GM21390 (cell line): Measurements from ENCODE around the gene NKAPD1.
"Not testable (repeated sequence)": the region's sequence is repeated elsewhere in the genome, so short reads cannot be mapped to it uniquely, and the experiment has no call there.

Experiments
- ATAC-seq: cut with Tn5 transposase; IDR thresholded peaks from one replicate; pipeline ENCODE4 v1.9.1; 2021; ENCODE audit not compliant: unreplicated experiment

NKAPD1 gene, protein sequence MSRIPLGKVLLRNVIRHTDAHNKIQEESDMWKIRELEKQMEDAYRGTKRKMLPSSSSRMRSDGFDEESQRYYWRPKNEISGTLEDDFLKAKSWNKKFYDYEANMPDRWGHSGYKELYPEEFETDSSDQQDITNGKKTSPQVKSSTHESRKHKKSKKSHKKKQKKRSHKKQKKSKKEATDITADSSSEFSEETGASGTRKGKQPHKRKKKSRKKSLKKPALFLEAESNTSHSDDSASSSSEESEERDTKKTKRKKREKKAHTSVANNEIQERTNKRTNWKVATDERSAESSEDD

DNA sequence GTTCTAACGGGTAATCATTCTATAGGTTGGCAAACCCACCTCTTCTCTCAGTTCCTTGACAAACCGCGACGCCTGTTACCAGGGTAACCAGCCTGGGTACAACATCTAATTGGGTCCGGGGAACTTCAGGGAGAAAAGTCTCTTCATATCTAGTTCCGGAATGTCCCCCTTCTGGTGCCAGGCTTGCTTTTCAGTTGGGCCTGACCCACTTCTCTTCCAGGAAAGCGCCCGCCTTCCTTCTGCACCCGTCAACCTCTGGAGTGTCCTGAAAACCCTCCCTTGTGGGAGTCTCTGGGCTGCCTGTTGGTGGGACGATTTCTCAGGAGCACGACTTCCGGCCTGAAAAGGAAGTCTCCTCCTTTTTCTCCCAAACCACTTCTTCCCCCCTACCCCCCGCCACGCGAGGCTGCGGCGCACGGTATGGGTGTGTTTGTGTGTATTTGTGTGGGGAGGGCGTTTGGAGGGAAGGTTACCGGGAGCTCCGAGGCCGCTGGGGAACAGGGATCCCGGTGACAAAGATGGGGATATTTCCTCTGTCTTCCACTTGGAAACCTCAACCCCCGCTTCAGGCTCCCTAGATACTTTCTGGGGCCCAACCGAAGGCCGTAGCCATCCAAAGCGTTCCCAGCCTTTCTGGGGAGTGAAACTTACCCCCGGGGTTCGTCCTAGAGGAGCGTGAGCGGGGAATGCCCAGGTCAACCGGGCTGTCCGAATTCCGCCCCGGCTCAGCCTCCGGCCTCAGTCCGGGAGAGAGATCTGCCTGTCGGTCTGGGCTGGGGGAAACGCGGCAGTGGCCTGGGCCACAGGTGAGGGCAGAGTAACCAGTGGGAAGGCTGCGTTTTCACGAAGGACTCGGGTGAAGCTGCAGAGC is at the start of gene NKAPD1, which contains the start of gene PIH1D2:
Gene NKAPD1 (plus strand): TSS at position 359 of the 871 bp plus-strand sequence. CDS start 1,276 bp downstream, outside the sequence.
Gene PIH1D2 (minus strand): TSS at position 77 of the 871 bp plus-strand sequence. CDS start 843 bp downstream, outside the sequence.
- peak; percentile 85 for ATAC-seq

DNA sequence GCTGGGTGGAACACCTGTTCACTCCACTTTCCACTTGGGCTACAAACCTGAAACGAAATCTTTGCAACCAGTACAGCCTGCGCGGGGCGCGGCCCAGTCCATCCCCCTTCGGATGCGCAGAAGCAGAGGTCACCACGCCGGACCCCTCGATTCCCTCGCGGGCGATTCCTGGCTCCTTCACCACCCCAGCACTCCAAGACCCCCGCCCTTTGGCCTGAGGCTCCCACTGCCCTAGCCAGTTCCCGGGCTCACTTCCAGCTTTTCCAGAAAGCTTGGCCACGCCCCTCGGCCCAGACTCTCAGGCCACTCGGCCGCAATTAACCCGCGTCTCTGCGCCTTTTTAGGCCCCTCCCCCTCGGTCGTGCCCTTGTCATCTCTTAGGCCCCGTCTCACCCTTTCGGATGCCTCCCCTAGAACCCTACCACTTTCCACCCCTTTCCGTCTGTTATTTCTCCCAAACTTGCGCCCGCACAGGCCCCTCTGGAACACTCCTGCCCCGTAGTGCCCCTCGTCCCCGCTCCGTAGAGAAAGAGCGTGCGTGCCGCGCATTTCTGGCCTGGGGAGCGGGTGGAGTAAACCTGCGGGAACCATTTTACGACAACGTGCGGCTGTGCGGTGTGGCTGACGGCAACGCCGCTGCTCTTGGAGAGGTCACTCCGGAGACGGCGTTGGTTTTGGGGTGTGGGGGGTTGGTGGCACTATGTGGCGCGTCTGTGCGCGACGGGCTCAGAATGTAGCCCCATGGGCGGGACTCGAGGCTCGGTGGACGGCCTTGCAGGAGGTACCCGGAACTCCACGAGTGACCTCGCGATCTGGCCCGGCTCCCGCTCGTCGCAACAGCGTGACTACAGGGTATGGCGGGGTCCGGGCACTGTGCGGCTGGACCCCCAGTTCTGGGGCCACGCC is 49.1 kb upstream of the NKAPD1 start, which contains the start of gene DLAT:
Gene DLAT (plus strand): TSS at position 636 of the 906 bp plus-strand sequence. CDS start 65 bp downstream, at position 701.
- peak; percentile 74 for ATAC-seq

DNA sequence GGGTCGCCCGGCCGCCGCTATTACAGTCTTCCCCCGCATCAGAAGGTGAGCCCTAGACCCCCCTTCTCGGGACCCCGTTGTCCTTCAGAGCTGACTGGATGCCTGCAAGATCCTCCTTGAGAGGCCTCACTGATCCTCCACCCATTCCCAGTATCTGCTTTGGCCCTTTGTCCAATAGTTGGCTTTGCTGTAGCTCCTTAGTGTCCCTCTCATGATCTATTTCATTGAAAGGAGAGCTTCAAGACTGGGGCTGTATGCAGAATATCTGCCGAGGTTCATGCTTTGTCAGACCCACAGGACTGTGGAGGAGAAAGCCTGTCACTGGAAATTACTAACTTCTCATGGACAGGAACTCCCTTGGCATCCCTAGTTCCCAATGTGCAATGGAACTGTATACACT is 48.4 kb upstream of the NKAPD1 start:
- no peak for ATAC-seq

DNA sequence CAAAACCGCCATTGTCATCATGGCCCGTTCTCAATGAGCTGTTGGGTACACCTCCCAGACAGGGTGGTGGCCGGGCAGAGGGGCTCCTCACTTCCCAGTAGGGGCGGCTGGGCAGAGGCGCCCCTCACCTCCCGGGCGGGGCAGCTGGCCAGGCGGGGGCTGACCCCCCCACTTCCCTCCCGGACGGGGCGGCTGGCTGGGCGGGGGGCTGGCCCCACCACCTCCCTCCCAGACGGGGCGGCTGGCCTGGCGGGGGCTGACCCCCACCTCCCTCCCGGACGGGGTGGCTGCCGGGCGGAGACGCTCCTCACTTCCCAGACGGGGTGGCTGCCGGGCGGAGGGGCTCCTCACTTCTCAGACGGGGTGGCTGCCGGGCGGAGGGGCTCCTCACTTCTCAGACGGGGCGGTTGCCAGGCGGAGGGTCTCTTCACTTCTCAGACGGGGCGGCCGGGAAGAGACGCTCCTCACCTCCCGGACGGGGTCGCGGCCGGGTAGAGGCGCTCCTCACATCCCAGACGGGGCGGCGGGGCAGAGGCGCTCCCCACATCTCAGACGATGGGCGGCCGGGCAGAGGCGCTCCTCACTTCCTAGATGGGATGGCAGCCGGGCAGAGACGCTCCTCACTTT is 47.2 kb upstream of the NKAPD1 start:
- ATAC-seq: not testable (repeated sequence)

DNA sequence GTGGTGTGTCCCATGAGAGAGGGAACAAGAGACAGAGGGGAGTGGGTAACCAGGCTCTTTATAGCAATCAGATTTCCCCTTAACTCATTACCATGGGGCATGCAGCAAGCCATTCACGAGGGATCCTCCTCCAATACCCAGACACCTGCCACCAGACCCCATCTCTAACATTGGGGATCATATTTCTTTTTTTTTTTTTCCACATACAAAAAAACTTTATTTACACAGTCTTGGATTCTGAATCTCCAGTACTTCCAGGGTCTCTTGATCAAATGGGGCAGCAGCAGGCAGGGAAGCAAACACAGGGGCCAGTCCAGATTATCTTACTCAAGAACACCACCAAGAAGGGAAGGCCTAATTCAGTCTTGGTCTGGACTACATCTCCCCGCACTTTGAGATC is 44.6 kb upstream of the NKAPD1 start:
- ATAC-seq: no peak

DNA sequence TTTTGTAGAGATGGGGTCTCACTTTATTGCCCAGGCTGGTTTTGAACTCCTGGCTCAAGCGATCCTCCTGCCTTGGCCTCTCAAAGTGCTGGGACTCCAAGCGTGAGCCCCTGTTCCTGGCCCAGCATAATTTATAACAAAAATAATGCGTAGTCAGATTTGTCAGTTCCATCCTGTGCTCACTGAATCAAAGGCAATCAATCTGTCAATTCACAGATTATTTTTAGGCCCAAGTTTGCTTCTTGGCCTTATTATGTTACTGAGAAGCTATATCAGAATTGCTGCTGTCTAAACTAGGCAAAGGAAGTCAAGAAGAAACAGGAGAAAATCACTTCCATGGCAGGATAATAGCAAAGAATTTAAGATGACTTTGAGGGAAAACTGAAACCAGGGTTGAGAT is 40.2 kb upstream of the NKAPD1 start:
- no peak for ATAC-seq

DNA sequence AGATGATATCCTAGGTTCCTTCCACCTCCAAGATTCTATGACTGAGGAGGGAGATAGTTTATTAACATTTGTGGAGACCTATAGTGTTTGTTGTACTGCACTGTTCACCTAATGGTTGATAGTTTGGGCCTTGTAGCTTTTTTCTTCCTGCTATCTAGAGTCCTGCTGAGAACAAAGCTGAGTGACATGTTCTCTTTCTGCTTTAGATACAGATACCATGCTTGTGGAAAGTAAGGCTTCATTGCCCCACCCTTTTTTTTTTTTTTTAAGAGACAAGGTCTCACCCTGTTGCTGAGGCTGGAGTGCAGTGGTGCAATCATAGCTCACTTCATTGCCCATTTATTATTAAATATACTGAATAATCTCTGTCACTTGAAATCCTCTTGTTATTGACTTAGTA is 36.6 kb upstream of the NKAPD1 start:
- no peak for ATAC-seq

DNA sequence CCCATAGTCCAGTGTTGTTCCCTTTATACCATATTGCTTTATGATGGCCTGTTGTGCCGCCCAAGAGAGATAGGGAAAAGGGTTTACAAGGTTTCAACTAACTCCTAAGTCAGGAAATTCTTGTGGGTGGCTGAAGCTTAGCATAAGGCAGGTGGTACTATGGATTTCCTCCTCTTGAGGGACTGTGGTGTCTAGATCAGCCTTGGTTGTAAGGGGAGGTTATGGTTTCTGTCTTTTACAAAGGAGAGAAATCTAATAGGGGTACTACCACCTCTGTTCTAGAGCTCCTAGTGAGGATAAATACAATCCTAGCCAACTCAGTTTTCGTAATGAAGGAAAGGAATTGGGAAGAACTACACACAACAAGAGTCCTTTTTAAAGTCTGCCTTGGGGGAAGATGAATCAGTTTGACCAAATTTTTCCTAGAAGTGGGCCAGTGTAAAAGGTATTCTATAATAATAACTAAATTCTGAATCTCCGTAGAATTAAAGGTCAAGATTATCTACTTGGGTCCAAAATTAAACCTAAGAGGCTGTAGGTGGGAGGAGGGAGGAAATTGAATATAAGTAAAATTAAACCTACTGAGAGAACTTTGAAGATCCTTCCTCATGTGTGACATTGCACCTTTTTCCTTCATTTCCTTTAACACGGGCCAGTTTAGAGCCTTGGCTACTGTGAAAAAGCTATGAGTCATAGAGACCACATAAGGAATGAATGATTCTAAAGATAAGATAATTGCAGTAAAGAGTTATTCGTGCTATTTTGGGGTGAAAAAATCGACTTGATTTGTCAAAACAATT is 31.7 kb upstream of the NKAPD1 start:
- ATAC-seq: no peak

DNA sequence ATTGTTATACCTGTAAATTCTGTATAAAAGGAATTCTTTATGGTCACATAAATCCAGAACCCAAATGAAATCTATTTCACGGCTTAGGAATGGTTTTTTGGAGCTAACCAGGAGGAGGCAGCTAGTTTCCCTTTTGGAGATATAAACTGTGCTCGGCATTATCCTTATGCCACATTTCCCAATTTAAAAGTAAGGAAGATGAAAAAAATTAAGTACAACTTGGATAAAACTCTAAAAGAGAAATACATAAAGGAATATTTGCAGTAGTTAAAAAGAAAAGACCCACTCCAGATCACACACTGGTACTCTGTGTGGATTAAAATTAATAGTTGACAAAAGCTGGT is 31.2 kb upstream of the NKAPD1 start:
- ATAC-seq: no peak

DNA sequence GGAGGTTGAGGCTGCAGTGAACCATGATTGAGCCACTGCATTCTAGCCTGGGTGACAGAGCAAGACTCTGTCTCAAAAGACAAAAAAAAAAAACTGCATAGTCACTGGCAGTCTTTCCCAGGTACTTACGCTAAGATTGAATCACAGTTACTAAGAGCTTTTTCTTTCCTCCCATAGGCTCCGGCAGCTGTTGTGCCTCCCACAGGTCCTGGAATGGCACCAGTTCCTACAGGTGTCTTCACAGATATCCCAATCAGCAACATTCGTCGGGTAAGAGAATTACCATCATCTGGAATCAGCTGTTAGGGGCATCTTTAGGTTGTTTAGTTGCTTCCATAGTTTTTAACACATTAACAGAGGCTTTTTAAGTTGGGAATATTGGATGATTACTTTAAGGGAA is 29.1 kb upstream of the NKAPD1 start:
- ATAC-seq: no peak

DNA sequence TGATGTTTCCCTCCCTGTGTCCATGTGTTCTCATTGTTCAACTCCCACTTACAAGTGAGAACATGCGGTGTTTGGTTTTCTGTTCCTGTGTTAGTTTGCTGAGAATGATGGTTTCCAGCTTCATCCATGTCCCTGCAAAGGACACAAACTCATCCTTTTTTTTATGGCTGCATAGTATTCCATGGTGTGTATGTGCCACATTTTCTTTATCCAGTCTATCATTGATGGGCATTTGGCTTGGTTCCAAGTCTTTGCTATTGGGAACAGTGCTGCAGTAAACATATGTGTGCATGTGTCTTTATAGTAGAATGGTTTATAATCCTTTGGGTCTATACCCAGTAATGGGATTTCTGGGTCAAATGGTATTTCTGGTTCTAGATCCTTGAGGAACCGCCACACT is 27.5 kb upstream of the NKAPD1 start:
- ATAC-seq: not testable (repeated sequence)

DNA sequence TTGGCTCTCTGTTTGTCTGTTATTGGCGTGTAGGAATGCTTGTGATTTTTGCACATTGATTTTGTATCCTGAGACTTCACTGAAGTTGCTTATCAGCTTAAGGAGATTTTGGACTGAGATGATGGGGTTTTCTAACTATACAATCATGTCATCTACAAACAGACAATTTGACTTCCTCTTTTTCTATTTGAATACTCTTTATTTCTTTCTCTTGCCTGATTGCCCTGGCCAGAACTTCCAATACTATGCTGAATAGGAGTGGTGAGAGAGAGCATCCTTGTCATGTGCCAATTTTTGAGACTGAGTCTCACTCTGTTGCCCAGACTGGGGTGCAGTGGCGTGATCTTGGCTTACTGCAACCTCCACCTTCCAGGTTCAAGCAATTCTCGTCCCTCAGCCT is 25.8 kb upstream of the NKAPD1 start:
- ATAC-seq: not testable (repeated sequence)

DNA sequence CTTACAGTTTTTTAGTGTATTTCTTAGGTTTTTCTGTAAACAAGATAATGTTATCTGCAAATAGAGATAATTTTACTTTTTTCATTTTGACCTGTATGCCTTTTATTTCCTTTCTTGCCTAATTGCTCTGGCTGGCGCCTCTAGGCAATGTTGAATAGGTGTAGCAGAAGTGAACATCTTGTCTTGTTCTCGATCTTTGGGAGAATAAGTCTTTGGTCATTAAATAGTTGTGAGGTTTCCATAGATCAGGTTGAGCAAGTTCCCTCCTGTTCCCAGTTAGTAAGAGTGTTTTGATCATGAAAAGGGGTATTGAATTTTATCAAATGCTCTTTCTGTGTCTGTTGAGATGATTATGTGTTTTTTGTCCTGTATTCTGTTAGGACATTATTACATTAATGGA is 24.3 kb upstream of the NKAPD1 start:
- ATAC-seq: no peak

DNA sequence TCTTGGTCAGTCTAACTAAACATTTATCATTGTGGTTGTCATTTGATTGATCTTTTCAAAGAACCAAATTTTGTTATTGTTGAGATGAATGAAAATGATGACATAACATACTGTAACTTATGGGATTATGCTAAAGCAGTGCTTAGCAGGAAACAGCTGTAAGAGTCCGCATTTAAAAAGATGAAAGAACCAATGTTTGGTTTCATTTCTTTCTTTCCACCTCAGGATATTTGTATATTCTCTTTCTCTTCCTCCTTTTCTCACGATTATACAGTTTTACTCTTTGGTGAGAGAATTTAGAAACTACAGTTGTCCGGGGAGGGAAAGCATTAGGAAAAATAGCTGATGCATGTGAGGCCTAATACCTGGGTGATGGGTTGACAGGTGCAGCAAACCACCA is 23.4 kb upstream of the NKAPD1 start:
- ATAC-seq: peak; percentile 86

DNA sequence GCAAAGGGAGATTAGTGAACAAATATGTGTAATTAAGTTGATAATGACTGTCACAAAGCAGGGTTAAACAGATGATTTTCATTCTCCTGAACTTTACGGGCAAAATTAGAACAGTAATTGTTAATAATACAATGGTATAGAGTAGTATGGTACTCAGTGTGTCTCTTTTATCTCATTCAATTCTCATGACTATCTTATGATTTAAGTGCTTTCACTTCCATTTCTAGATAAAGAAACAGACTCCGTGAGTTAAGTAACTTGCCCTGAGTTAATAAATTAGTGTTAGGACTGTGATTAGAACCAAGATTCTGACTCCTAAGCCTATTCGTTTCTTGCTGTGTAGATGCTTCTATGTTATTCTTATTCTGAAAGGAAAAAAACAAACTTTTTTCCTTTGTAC is 22.3 kb upstream of the NKAPD1 start:
- no peak for ATAC-seq

DNA sequence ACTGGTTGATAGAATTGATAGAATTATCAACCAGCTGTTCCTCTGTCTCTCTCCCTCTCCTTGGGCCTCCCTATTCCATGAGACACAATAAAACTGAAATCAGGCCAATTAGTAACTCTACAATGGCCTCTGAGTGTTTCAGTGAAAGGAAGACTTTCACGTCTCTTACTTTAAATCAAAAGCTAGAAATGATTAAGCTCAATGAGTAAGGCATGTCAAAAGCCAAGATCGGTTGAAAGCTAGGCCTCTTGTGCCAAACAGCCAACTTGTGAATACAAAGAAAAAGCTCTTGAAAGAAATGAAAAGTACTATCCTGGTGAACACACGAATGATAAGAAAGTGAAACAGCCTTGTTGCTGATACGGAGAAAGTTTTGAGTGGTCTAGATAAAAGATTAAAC is 16.9 kb upstream of the NKAPD1 start:
- no peak for ATAC-seq

DNA sequence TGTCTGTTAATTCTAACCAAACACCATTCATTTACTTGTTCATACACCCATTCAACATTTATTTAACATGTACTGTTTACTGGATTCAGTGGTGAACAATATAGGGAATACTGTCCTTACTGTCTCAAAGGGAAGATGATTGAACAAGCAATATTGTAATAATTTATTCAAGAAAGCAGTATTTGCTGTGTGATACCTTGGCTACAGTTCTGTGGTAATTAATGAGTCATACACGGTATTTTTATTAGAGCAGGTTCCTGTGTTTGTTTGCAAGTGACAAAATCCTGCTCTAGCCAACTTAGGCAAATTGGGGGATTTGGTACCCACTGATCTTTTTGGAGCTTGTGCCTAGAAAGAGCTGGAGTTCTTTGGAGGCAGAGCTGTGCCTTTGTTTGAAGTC is 16.0 kb upstream of the NKAPD1 start:
- no peak for ATAC-seq

DNA sequence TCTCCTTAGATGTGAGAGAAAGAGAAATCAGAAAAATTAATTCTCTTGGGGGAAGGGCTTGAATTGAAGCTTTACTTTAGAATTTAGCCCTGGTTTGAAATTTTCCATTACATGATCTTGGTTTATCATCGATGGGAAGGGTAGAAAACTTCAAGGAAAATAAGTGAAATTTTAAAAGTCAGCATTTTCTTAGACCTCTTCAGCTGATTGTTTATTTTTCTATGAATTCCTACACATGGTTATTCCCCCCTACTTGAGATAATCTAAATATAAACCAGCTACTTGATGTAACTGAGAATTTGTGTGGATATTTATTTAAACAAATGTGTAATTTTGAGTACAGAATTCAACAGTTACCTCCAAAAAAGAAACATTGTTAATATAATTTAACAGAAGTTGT is 11.2 kb upstream of the NKAPD1 start:
- no peak for ATAC-seq

DNA sequence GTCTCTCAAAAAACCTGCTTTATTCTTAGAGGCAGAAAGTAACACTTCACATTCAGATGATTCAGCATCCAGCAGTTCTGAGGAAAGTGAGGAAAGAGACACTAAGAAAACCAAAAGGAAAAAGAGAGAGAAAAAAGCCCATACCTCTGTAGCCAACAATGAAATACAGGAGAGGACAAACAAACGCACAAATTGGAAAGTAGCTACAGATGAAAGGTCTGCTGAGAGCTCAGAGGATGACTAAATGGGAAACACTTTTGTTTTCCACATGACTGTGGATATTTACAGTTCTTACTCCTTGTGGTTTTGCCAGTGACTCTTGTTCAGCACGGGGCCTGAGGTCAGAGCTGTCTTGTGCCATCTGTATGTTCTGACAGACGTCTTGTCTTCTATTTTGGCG is 8.6 kb downstream of the NKAPD1 start:
- no peak for ATAC-seq
